IMR-90 (cell line): ENCODE results near the gene TMSB10. TPM values are rescaled to one million over a fixed set of nuclear protein-coding genes. Genes with fewer than 3 reads are reported as not detected.
A peak's percentile ranks its signal among the peaks of the same experiment; 100 is the strongest.

Experiments
- ATAC-seq: fragments of 200-7000 bp; cut with Tn5 transposase; 2 replicates; pipeline ENCODE4 v1.9.1; 2020; ENCODE audit warnings: low read depth, mild to moderate bottlenecking, moderate library complexity
- BruUV-seq: library from RNA; stranded (reverse); fragments of 400-500 nt; replicated peaks from 2 replicates; lab custom pipeline; 2021; lab: Mats Ljungman, UMichigan
- CTCF ChIA-PET: fragments of 300-600 bp; formaldehyde crosslinking; extraction: SDS; loops from one replicate; lab custom pipeline; 2021; ENCODE audit warnings: antibody characterized with exemption; lab: Yijun Ruan, JAX
- POLR2A ChIA-PET: fragments of 300-600 bp; sonication (Branson Sonifier 250); formaldehyde crosslinking; loops from one replicate; lab custom pipeline; 2022; ENCODE audit warnings: antibody characterized with exemption; ENCODE audit not compliant: unreplicated experiment; lab: Charles Lee
- DNase-seq: peaks from one replicate; pipeline ENCODE4 v3.0.0; 2013
- H2AFZ ChIP-seq: replicated peaks from 2 replicates; pipeline ENCODE3; 2013; ENCODE audit warnings: low read length, mild to moderate bottlenecking; ENCODE audit not compliant: poor library complexity
- H2AK5ac ChIP-seq: 2 replicates; pipeline ENCODE4 v1.6.1; 2013; ENCODE audit warnings: low read depth, low read length, inconsistent platforms
- H2AK9ac ChIP-seq: replicated peaks from 2 replicates; pipeline ENCODE3; 2013; ENCODE audit warnings: mild to moderate bottlenecking, low read depth, low read length, moderate library complexity; ENCODE audit not compliant: poor library complexity
- H2BK120ac ChIP-seq: 2 replicates; pipeline ENCODE4 v1.6.1; 2013; ENCODE audit warnings: low read depth, low read length, inconsistent platforms
- H2BK15ac ChIP-seq: 3 replicates; pipeline ENCODE4 v1.6.1; 2013; ENCODE audit warnings: low read depth, low read length, inconsistent platforms
- H2BK20ac ChIP-seq: 2 replicates; pipeline ENCODE4 v1.6.1; 2013; ENCODE audit warnings: low read depth, mild to moderate bottlenecking, inconsistent platforms, low read length, moderate library complexity
- H2BK5ac ChIP-seq: 2 replicates; pipeline ENCODE4 v1.6.1; 2013; ENCODE audit warnings: mild to moderate bottlenecking, low read depth, low read length, inconsistent platforms; ENCODE audit not compliant: poor library complexity, severe bottlenecking
- H3K14ac ChIP-seq: replicated peaks from 2 replicates; pipeline ENCODE4 v1.6.1; 2013; ENCODE audit warnings: low read depth, low read length, inconsistent platforms
- H3K18ac ChIP-seq: 2 replicates; pipeline ENCODE4 v1.6.1; 2013; ENCODE audit warnings: low read depth, low read length, control low read depth
- H3K23ac ChIP-seq: 2 replicates; pipeline ENCODE4 v1.6.1; 2013; ENCODE audit warnings: low read depth, low read length, inconsistent platforms
- H3K27ac ChIP-seq: 2 replicates; pipeline ENCODE4 v1.5.1; 2013; ENCODE audit warnings: mild to moderate bottlenecking, control low read depth, low read length; ENCODE audit not compliant: insufficient read depth
- H3K27me3 ChIP-seq: 2 replicates; pipeline ENCODE4 v1.6.1; 2013; ENCODE audit warnings: low read length; ENCODE audit not compliant: control insufficient read depth, insufficient read depth
- H3K36me3 ChIP-seq: 2 replicates; pipeline ENCODE4 v1.6.1; 2013; ENCODE audit warnings: low read length, mixed read lengths; ENCODE audit not compliant: control insufficient read depth, insufficient read depth
- H3K4ac ChIP-seq: 2 replicates; pipeline ENCODE4 v1.6.1; 2013; ENCODE audit warnings: low read depth, low read length, inconsistent platforms
- H3K4me1 ChIP-seq: 2 replicates; pipeline ENCODE4 v1.6.1; 2013; ENCODE audit warnings: low read length, mixed read lengths; ENCODE audit not compliant: control insufficient read depth, insufficient read depth
- H3K4me2 ChIP-seq: 2 replicates; pipeline ENCODE4 v1.6.1; 2013; ENCODE audit warnings: low read depth, mild to moderate bottlenecking, control low read depth, low read length, moderate library complexity
- H3K4me3 ChIP-seq: 2 replicates; pipeline ENCODE4 v1.5.1; 2013; ENCODE audit warnings: low read depth, mild to moderate bottlenecking, control low read depth, low read length, moderate library complexity; ENCODE audit not compliant: insufficient read depth
- H3K56ac ChIP-seq: 2 replicates; pipeline ENCODE4 v1.6.1; 2013; ENCODE audit warnings: low read length, inconsistent platforms; ENCODE audit not compliant: insufficient read depth; ENCODE audit errors: extremely low read depth
- H3K79me1 ChIP-seq, 2 experiments: 2 replicates each; pipeline ENCODE4 v1.6.1; 2013; ENCODE audit warnings: low read length in 2 of 2, inconsistent platforms in 1 of 2, low read depth in 1 of 2
- H3K9ac ChIP-seq: 2 replicates; pipeline ENCODE4 v1.6.1; 2013; ENCODE audit warnings: low read depth, low read length, control low read depth
- H3K9me1 ChIP-seq: 2 replicates; pipeline ENCODE4 v1.6.1; 2013; ENCODE audit warnings: low read length, inconsistent platforms; ENCODE audit not compliant: insufficient read depth
- H3K9me3 ChIP-seq: 2 replicates; pipeline ENCODE4 v1.6.1; 2013; ENCODE audit warnings: low read length; ENCODE audit not compliant: control insufficient read depth, insufficient read depth
- H4K20me1 ChIP-seq: 2 replicates; pipeline ENCODE4 v1.6.1; 2013; ENCODE audit warnings: low read length, inconsistent platforms; ENCODE audit not compliant: insufficient read depth
- H4K5ac ChIP-seq: 2 replicates; pipeline ENCODE4 v1.6.1; 2013; ENCODE audit warnings: mild to moderate bottlenecking, low read depth, low read length, control low read depth
- H4K8ac ChIP-seq, 2 experiments: 2 replicates each; pipeline ENCODE4 v1.6.1; 2013; ENCODE audit warnings: low read depth in 2 of 2, low read length in 2 of 2, control low read depth in 1 of 2, inconsistent platforms in 1 of 2
- H4K91ac ChIP-seq: 2 replicates; pipeline ENCODE4 v1.6.1; 2013; ENCODE audit warnings: low read depth, low read length, inconsistent platforms; ENCODE audit not compliant: insufficient read depth
- MXI1 ChIP-seq: IDR thresholded peaks from 2 replicates; pipeline ENCODE4 v1.6.1; 2012; ENCODE audit warnings: low read depth, mild to moderate bottlenecking, low read length, moderate library complexity, borderline replicate concordance
- RAD21 ChIP-seq: IDR thresholded peaks from 2 replicates; pipeline ENCODE4 v1.6.1; 2012; ENCODE audit warnings: low read length, improper control_type of control experiment
- WGBS, 2 experiments: methylation state at CpG; one replicate each; pipeline versions ENCODE4 v1.1.5 to v1.1.7; 2013; ENCODE audit warnings: missing lambda C conversion rate in 2 of 2; ENCODE audit not compliant: insufficient read length in 1 of 2; ENCODE audit errors: extremely low coverage in 2 of 2; 5-methylcytosine and 5-hydroxymethylcytosine counted together
- dilution Hi-C: fragments of 300-500 bp; cut with HindIII; formaldehyde crosslinking; loops from one replicate; pipeline ENCODE4 v1.14.3; 2018; ENCODE audit warnings: low sequenced_read_pairs; ENCODE audit not compliant: unreplicated experiment
- in situ Hi-C: fragments of 300-500 bp; cut with MboI; formaldehyde crosslinking; loops from 3 replicates; pipeline ENCODE4 v1.14.3; 2019; ENCODE audit warnings: low sequenced_read_pairs, inconsistent platforms, mixed read lengths
- intact Hi-C: fragments of 100-400 bp; cut with micrococcal nuclease; formaldehyde crosslinking; loops from 2 replicates; pipeline ENCODE4 v1.10.0; 2022
- polyA plus RNA-seq, 3 experiments: library from polyadenylated mRNA; depleted of rRNA; stranded (reverse); fragments of >200 nt; gene quantifications; 2 replicates each; pipeline ENCODE4 v1.2.3, GENCODE V29; 2012; ENCODE audit warnings: low replicate concordance in 1 of 3
- total RNA-seq: library from RNA; depleted of rRNA; stranded (reverse); fragments of >200 nt; gene quantifications from 2 replicates; pipeline ENCODE4 v1.2.3, GENCODE V29; 2012
- TF ChIP-seq, protein P1 (sequence below): fragments of 150-350 bp; IDR thresholded peaks from 2 replicates; pipeline ENCODE4 v1.6.1; 2016; ENCODE audit warnings: low read depth, mild to moderate bottlenecking, low read length, moderate library complexity, borderline replicate concordance

TMSB10 gene
- total and polyA plus RNA-seq, 2 of the 4 experiments (the other 2 are of a cell fraction) = 3,620 to 5,527 TPM

DNA sequence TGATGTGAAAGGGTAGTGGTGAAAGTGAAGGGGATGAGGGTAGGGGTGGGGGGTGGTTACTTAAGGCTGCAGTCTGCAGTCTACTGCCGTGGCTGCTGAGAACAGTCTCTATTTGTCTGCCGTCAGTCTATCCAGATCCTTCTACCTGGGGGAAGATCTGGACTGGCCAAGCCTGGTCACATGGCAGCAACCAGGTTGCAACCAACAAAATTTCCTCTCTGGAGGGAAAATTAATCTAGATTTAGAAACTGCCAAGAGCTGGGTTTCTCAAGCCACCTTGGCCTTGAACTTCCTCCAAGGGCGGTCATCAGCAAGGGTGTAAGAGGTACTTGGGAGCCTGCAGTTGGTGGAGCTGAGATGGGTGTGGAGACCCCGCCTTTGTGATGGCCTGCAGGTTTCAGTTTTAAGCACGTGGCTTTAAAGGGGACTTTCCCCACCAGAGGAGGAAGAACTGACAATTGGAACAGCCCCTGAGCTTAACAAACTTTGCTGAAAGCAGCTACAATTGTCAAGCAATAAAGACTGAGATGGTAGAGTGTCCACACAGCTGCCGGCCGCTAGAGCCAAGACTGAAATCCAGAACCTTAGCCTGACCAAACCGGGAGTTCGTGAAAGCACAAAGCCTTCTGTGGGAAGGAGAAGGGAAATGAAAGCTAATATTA, 34.1 kb downstream of the TMSB10 start:
- Histone ChIP-seq H3K9me3 (no peaks in the 10 kb centered on the region), H2BK120ac (no peak overlapping the region), H2AFZ (peak overlapping the region; percentile 44), H2BK5ac (no peak overlapping the region), H2BK15ac (peak overlapping the region; percentile 10; the same call in 1 of the 3 replicates), H3K36me3 (no peaks in the 10 kb centered on the region), H4K8ac (no peak overlapping the region), H3K4me1 (no peaks in the 10 kb centered on the region; the same call in 1 of the 2 replicates), H3K9me1 (peaks cover 5% of the 10 kb centered on the region), H3K56ac (no peak overlapping the region), H3K4me3 (no peak overlapping the region), H4K20me1 (no peaks in the 10 kb centered on the region), H3K18ac (no peak overlapping the region), H3K9ac (no peak overlapping the region), H2BK20ac (no peak overlapping the region), H4K5ac (no peak overlapping the region), H3K27me3 (no peaks in the 10 kb centered on the region), H3K4ac (no peak overlapping the region), H3K4me2 (no peak overlapping the region), H3K14ac (no peak overlapping the region), H4K91ac (no peak overlapping the region), H3K23ac (no peak overlapping the region), H2AK9ac (peak overlapping the region; percentile 11), H3K27ac (no peak overlapping the region), H2AK5ac (no peak overlapping the region; the same call in 1 of the 2 replicates), H3K79me1 (peaks cover 0 to 17% of the 10 kb centered on the region in 2 experiments; a peak in 1 of 4 replicates)
- WGBS, 2 experiments = 92% methylated on average over 2 of the region's 9 CpGs; no CpG with 5 or more reads in 1 of the 2 experiments
- in situ Hi-C loops (no loop called here), intact Hi-C loops (no loop called here), dilution Hi-C loops (no loop called here)
- POLR2A ChIA-PET = no interaction called here
- CTCF ChIA-PET = interaction anchor here (1.6 kb wide), 1 partner anchor 14 kb away, joined by 5 read pairs; no protein-coding TSS in a partner anchor
- no peak for ATAC-seq
- DNase-seq = no peak
- BruUV-seq = no TSS peak
- no peak for TF ChIP-seq MXI1
- TF ChIP-seq, protein P1, sequence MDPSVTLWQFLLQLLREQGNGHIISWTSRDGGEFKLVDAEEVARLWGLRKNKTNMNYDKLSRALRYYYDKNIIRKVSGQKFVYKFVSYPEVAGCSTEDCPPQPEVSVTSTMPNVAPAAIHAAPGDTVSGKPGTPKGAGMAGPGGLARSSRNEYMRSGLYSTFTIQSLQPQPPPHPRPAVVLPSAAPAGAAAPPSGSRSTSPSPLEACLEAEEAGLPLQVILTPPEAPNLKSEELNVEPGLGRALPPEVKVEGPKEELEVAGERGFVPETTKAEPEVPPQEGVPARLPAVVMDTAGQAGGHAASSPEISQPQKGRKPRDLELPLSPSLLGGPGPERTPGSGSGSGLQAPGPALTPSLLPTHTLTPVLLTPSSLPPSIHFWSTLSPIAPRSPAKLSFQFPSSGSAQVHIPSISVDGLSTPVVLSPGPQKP = no peak
- no peak for TF ChIP-seq RAD21
